ENCODE data around the gene CELF5.

Gene CELF5

DNA sequence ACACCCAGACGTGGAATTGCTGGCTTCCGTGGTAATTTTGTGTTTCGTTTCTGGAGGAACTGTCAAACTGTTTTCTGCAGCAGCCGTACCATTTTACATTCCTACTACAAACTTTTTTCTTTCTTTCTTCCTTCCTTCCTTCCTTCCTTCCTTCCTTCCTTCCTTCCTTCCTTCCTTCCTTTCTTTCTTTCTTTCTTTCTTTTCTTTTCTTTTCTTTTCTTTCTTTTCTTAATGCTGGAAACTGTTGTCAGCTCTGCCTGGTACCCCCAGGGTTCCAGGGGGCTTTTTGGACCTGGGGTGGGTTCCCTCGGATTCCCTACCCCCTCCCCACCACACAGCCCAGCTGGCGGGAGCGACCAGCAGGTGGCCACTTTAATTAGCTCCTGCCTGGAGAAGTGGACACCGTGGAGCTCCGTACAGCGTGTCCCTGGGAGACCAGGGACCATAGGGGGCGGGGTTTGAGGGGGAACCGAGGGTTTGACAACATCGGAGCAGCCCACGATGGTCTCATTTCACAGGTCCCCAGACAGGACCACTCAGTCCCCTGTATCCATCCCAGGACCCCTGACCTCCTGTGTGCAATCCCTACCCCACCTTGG is 24.4 kb downstream of the CELF5 start:
- DNase-seq: no peak

DNA sequence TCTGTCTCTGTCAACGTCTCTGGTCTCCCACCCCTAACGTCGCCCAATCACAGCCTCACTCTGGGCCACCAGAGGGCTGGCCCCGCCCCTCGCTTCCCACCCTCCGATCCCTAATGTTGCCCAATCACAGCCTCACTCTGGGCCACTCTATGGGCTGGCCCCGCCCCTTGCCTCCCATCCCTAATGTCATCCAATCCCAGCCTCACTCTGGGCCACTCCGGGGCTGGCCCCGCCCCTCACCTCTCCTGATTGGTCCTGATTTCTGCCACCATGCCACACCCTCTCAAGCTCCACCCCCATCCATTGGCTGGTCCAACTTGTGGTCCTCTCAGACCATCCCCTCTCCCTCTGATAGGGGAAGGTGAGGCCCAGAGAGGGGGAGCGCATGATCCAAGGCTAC is 24.9 kb downstream of the CELF5 start:
- no peak for DNase-seq

DNA sequence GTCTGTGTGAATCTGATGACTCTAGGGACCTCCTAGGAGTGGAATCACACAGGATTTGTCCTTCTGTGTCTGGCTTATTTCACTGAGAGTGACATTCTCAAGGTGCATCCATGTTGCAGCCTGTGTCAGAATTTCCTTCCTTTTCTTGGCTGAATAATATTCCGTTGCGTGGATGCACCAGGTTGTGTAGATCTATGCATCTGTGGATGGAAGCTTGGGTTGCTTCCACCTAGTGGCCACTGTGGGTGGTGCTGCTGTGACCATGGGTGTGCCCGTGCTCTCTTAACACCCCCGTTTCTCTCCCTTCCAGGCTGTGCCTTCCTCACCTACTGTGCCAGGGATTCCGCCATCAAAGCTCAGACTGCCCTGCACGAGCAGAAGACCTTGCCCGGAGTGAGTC is 26.2 kb downstream of the CELF5 start:
- peak; percentile 78 for DNase-seq

DNA sequence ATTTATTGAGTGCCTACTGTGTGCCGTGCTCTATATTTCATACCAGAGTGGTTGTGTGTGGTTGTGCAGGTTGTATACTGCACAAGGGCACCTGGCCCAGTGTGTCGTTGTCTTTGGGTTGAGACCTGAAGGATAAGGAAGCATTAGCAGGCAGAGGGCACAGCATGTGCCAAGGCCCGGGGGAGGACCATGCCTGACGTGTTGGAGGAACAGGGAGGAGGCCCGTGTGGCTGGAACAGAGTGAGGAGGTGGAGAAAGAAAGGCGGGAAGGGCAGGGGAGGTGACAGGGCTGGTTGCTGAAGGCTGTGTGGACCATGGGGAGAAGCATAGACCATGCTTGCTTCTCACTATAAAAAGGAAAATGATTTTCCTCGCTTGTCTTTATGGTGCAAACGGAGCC is 26.8 kb downstream of the CELF5 start:
- no peak for DNase-seq

DNA sequence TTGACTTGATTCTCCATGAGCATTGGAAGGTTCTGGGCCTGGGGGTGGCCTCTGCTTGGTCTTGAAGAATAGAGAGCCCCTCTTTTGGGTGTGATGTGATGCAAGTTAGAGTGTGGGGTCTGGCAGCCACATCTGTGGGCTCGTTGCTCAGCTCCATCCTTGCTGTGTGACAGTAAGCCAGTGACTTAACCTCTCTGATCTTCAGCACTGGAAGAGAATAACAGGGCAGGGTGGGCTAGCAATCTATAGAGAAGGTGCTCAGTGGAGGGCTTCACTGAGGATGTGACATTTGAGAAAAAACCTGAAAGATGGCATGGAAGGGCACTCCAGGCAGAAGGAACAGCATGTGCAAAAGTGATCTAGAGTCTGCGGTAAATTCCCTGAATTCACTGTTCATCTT is 28.2 kb downstream of the CELF5 start:
- DNase-seq: no peak

DNA sequence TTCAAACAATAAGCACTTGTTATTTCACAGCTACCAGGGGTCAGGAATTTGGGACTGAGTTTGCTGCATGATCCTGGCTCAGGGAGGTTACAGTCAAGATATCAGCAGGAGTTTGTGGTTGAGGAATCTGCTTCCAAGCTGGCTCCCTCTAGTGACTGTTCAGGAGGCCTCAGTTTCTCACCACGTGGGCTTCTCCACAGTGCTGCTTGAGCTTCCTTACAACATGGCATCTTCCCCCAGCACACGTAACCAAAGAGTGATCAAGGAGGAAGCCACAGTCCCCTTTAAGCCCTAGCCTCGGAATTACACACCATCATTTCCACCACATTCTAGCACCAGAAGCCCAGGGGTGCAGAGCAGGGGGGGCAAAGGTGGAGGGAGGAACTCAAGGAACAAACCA is 28.8 kb downstream of the CELF5 start:
- no peak for DNase-seq

DNA sequence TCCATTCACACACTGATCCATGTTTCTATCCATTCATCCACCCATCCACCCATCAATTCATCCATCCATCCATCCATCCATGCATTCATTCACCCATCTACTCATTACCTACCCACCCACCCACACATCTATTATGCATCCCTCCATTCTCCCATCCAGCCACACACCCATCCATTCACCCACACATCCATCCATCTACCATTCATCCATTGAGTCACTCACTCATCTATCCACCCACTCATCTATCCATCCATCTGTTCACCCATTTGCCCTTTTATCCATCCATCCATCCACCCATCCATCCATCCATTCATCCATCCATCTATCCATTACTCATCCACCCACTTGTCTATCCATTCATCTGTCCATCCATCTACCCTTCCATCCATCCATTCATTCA is 30.1 kb downstream of the CELF5 start:
- no peak for DNase-seq

DNA sequence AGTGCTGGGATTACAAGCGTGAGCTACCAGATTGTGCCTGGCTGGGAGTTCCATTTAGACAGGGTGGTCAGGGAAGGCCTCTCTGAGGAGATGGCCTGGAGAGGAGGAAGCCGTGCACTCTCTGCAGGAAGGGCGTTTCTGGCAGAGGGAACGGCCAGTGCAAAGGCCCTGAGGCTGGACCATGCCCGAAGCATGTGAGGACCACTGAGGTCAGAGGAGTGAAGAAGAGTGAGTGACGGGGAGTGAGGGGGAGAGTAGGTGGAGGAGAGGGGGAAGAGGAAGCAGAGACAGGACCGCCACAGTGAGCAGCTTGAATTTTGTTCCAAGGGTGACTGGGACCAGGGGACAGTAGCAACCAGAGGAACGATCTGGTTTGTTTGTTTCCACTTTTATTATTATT is 32.6 kb downstream of the CELF5 start:
- no peak for DNase-seq

DNA sequence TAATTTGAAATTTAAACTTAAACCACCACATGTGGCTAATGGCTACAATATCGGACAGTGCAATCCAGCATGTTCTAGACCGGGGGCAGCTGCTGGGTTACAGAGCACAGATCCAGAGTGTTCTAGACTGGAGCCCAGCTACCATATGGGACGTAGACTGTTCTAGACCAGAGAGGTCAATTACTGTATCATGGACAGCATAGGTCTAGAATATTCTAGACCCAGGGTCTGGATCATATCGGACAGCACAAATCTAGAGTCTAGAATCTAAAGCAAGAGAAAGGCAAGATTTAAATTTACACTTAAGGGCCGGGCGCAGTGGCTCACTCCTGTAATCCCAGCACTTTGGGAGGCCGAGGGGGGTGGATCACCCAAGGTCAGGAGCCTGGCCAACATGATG is 37.9 kb downstream of the CELF5 start:
- no peak for DNase-seq

DNA sequence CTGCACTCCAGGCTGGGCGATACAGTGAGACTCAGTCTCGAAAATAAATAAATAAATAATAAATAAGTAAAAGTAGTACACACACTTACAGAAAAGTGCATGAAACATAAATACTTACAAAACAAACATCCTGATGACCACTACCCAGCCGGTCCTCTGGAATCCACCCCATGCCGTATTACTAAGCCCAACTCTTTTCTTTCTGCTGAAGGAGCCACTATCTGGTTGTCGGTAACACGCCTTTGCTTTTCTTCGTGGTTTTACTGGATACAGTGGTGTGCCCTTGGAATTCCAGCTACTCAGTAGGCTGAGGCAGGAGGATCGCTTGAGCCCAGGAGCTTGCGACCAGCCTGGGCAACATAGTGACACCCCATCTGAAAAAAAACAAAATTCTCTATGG is 39.4 kb downstream of the CELF5 start:
- no peak for DNase-seq

DNA sequence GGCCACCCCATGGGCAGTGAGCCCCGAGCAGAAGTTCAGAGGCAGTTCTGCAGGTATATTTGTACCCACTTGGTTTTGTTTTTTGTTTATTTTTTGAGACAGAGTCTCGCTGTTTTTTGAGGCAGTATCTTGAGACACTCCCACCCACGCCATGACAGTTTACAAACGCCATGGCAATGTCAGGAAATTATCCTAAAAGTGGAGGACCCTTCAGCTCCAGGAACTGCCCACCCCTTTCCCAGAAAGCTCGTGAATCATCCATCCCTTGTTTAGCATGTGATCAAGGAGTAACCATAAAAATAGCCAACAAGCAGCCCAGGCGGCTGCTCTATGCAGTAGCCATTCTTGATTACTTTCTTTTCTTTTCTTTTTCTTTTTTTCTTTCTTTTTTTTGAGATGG is 41.0 kb downstream of the CELF5 start:
- DNase-seq: no peak

DNA sequence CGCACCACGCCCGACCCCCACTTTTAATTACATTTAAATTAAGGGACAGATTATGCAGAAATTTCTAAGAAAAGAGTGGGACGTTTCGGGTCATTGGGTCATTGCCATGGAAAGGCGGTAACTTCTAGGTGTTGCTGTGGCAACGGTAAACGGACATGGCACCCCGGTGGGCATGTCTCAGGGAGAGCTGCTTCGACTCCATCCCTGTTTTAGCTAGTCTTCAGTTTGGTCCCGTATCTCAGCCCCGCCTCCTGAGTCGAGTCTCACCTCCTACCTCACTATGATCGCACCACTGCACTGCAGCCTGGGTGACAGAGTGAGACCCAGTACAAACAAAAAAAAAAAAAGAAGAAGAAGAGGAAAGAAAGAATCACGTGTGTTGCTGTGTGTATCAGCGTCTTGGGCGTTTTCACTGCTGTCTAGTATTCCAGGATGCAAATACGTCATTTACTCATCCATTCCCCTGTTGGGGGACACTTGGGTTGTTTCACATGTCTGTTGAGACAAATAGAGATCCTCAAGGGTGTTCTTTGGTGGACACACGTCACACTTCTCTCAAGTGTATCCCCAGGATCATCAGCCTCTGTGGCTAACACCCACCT is 41.7 kb downstream of the CELF5 start:
- DNase-seq: no peak

DNA sequence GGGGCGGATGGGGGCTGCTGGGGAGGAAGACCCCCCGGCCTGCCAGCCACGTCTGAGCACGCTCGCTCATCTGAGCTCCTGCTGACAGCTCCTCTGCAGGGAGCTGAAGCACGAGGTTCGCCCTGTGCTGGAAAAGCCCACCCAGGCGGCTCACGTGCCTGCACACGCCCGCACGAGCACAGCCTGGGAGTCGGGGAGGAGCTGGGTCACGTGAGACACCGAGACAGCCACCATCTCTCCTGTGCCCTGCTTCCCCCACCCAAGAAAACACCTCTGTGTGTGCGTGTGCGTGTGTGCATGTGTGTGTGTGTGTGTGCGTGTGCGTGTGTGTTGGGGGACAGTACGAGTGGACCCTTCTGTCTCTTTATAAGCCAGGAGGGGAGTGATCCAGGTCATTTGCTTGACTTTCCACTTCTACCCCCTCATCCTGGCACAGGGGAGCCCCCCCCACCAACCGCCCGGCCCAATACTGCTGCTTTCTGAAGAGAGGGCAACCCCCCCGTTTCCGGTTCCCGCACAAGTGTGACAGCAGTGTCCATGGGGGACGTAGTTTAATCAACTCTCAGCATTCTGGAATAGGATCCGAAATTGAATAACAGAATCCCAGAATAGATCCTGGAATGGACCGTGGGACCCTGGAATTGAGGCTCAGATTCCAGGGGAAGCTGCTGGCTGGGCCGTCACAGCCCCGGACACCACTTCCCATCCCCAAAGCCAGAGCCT is 42.5 kb downstream of the CELF5 start:
- DNase-seq: no peak

DNA sequence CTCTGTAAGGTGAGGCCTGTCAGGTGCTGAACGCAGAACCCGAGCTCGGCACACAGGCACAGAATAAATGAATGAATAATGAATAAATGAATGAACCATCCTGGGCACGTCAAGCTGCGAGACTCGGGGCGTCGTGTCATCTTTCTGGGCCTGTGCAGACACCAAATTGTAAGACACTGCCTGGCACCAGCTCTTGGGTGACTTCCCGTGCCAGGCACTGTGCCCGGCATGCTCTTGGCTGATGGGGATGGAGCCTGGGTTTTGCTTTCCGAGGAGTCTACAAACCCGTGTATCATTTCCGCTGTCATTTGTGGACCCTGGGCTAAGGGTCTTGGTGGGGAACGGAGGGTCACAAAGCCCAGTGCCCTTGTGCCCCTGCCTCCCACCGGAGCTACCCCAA is 43.9 kb downstream of the CELF5 start:
- DNase-seq: no peak

DNA sequence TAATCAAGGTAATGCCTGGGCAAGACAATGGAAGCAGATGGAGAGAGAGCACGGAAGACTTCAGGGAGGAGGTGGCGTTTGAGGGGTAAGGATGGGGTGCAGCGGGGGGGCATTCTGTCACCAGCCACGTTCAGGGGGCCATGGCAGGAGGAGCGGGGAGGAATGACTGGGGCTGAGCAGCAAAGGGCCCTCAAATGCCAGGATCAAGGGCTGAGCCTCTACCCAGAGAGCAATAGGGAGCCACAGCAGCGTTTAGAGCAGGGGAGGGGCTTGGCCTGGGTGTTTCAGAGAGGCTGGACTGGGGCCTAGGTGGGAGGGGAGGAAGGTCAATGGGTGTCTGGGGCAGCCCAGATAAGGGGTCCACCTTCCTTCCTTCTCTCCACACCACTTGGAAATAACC is 44.3 kb downstream of the CELF5 start:
- DNase-seq: no peak

DNA sequence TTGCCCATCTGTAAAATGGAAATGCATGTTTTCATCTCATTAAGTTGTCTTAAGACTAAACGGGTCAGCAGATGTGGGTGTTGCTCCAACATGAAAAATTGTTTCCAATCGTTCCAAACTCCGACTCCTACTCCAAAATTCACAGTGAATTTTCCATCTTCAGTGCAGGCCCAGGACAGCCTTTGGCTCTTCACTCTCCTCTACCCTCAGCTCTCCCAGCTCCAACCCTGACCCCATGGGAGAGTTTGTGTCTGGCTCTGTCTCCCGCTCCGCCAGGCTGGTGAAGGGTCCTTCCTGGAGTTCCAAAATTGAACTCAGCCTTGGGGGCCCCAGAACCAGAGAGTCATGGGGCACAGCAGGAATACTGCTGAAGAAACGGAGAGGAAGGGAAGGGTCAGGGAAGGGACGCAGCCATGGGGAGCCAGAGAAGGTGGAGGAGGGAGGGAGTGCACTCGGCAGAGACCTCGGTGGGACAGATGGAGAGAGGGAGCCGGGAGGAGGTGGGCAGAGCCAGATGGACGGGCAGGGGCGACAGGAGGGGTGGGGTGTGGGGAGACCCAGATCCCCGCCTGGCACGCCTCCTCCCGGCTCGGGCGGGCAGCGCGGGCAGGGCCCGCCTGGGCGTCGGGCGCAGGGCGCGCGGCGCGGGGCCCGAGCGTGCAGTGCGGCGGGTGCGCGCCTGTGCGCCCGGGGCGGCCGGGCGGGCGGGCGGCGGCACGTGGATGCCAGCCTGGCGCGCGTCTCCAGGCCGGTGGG is 45.6 kb downstream of the CELF5 start:
- DNase-seq: no peak

DNA sequence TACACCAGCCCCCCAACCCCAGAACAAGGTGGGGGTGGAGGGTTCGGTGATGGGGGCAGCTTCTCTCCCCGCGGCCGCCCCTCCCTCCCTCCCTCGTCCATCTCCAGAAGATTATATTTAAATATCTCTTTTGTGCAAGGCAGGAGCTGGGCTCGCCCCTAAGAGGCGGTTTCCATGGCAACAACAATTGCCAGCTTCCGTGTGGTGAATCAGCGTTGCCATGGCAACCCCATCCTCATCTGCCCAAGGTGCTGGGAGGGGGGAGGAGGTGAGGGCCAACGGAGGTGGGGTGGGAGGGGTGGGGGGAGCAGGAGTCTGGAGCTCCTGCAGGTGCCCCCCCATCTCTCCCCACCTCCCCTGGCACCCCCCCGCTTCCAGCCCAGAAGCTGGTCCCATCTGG is 46.4 kb downstream of the CELF5 start:
- peak; percentile 74 for DNase-seq

DNA sequence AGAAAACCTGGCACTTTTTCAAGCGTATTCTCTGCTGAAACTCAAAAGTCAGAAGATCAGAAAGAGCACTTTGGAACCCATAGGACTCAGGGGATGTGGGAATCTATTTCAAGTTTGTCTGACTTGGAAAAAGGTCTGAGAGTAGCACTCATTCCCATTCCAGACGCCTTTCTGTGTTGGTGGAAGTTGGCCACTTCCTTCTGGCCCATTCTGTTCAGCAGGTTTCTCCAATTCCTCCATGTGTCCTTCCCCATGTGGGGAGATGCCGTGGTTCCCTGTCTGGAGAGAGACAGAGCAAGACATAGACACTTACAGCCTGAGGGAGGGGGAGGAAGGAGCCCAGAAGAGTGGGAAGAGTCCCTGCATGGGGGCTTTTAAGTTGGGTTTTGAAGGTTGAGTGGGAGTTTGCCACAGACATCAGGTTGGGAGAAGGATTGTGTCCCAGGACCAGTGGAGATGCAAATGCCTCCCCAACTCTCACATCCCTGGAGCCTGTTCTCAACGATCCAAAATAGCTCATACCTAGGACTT is 48.0 kb downstream of the CELF5 start:
- no peak for DNase-seq

DNA sequence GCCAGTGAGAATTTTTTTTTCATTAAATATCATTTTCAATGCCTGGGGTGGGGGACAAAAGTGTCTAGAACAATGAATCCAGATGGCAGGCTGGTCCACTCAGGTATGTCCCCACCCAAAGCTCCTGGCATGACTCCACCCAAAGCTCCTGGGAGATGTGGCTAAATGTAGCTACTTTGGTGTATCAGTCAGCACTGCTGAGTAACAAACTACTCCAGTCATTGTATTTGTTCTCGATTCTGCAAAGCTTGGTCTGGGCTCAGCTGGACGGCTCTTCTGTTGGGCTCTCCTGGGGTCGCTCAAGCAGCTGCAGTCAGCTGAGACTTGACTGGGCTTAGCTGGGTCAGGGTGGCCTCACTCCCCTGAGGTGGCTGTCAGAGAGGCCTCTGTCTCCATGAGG is 48.5 kb downstream of the CELF5 start:
- no peak for DNase-seq

DNA sequence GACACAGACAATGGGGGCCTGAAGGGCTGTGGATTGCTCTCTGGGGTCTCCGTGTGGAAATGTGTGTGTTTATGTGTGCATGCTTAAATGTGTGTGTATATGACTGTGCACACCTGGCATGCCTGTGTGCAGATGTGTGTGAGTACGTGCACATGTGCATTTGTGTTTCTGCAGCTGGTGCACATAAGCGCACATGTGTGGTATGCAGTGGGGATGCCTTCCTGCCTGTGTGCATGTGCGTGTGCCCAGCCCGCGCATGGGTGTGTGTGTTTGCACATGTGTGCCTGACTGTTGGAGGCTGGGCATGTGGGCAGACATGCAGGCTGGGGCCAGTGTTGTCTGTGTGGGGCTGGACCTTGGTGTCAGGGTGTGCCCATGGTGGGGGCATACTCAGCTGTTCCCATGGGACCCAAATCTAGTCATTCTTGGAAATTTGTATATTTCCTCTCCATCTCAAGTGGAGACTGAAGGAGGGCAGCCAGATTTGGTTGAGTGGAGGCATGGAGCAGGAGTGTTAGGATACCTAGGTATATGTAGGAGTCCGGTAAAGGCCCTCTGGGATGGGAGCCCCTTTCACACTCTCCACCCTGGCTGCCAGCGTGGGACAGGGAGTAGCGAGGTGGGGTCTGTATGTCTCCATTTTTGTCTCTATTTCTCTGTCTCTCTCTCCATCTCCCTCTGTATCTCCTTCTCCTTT is 49.9 kb downstream of the CELF5 start:
- no peak for DNase-seq

DNA sequence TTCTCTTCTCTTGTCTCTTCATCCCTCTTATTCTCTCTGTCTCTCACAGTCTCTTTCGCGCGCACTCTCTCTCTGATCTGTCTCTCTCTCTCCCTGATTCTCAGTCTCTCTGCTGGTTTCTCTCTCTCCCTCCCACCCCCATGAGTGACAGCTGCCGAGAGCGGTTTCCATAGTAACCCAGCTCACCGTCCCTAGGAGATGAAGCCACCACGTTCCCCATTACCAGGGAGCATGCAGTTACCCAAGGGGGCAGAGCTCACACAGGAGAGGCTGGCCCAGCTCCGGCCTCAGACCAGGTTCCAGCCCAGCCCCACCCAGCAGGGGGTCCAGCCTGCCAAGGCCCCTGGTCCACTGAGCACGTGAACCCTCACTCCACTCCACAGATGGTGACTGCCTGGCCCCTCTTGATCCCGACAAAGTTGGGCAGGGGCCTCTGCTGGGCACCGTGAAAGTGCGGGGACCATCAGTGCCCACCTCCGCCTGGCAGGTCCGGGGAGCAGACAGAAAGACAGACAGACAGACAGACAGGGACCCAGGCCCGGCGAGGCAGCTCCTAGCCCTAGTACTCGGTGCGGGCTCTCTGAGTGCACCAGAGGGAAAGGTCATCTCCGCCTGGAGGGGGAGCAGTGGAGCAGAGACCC is 50.6 kb downstream of the CELF5 start:
- DNase-seq: peak; percentile 68

DNA sequence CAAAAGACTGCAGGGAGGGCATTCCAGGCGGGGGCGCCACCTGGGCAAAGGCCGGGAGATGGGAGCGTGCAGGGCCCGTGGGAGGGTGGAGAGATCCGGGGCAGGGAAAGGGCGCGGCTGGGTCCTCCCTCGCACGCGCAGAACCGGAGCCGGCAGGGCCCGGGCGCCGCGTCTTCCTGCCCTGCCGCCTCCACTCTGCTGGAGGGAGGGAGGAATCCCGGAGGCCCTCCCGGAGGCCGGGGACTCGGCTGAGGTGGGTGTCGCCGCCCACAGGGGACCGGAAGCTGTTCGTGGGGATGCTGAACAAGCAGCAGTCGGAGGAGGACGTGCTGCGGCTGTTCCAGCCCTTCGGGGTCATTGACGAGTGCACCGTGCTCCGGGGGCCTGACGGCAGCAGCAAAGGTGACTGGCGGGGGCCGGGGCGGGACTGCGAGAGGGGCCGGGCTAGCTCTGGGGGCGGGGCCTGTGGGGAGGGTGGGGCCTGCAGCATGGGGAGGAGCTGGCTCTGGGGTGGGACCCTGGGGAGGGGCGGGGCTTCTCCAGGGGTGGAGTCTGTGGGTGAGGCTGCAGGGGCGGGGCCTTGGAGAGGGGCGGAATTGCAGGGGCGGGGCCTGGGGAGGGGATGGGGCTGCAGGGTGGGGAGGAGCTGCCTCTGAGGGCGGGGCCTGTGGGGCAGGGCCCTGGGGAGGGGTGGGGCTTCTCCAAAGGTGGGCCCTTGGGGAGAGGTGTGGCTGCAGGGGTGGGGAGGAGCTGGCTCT is 51.3 kb downstream of the CELF5 start:
- DNase-seq: peak; percentile 94
